ENCODE measurements around the gene DTNB.

GRCh38 chr2:25709349-25709748 lies 36.0 kb upstream of the DTNB start:
- TF ChIP-seq POLR2A (IDR thresholded peaks at IDR 0.05; ENCODE audit: low read depth, low read length) (no peak), TAF1 (IDR thresholded peaks at IDR 0.05; ENCODE audit: low read depth, low read length) (no peak), POLR2AphosphoS5 (IDR thresholded peaks at IDR 0.05; ENCODE audit: low read depth, low read length) (no peak)

Data from GM12891 (cell line).